GM12873 (cell line): ENCODE results near the gene ASIC2.

Experiments
- CTCF ChIP-seq: IDR thresholded peaks from 2 replicates; pipeline ENCODE4 v1.5.1; 2012; ENCODE audit warnings: low read depth, mild to moderate bottlenecking, moderate library complexity, low read length, control low read depth; ENCODE audit not compliant: insufficient read depth; ENCODE audit errors: missing control alignments

The ASIC2 gene

GRCh38 chr17:33099252-33099651 lies 193.8 kb downstream of the ASIC2 start:
- no peak for TF ChIP-seq CTCF

- no peak for TF ChIP-seq CTCF
Measured at GRCh38 chr17:33097411-33097810, 195.7 kb downstream of the ASIC2 start.

GRCh38 chr17:33096161-33096560 lies 196.9 kb downstream of the ASIC2 start:
- no peak for TF ChIP-seq CTCF

- no peak for TF ChIP-seq CTCF
Measured at GRCh38 chr17:33091271-33091670, 201.8 kb downstream of the ASIC2 start.

GRCh38 chr17:33090806-33091205 lies 202.3 kb downstream of the ASIC2 start:
- no peak for TF ChIP-seq CTCF

- no peak for TF ChIP-seq CTCF
Measured at GRCh38 chr17:33086878-33087277, 206.2 kb downstream of the ASIC2 start.

- TF ChIP-seq CTCF: no peak
Measured at GRCh38 chr17:33086041-33086440, 207.1 kb downstream of the ASIC2 start.
